HuH-7 (cell line): ENCODE data around the gene PCID2.
A peak's percentile ranks its signal among the peaks of the same experiment; 100 is the strongest.

Experiments used
- DNase-seq: peaks from one replicate; pipeline ENCODE4 v3.0.0; 2011; ENCODE audit warnings: low spot score

The PCID2 gene

DNA sequence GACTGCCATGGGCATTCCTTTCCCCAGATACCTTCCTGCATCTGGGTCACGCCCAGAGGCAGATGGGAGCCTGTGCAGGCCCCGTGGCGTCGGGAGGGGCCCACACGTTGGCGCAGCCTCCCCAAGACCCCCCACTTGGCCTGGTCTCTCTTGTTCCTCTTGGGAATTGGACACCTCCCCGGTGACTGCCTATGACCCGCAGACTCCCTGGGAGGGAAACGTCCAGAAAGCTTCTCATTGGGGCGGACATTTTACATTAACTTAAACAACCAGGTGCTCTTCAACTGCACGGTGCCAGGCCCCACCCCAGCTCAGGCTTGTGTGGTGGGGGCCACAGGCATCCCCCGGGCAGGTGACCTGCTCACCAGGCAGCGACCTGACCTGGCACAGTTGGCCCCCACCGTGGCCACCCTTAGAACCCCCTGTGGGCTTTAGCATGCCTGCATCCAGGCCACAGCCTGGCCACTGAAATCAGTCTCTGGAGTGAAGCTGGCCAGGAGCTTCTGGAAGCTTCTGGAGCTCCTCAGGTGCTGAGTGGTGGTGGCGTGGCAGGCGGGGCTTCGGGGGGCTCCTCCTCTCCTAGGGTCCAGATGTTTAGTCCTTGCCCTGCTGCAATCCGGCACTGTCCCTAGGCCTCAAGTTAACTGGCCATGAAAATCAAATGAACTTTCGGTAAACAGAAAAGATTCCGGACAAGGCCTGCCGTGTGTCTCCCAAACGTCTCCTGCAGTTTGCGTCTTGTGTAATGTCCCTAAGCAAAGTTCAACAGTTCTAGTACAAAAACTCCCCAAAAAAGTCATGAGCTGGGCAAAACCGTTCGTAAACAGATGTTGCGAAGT is 58.5 kb downstream of the PCID2 start:
- DNase-seq, result no peak

DNA sequence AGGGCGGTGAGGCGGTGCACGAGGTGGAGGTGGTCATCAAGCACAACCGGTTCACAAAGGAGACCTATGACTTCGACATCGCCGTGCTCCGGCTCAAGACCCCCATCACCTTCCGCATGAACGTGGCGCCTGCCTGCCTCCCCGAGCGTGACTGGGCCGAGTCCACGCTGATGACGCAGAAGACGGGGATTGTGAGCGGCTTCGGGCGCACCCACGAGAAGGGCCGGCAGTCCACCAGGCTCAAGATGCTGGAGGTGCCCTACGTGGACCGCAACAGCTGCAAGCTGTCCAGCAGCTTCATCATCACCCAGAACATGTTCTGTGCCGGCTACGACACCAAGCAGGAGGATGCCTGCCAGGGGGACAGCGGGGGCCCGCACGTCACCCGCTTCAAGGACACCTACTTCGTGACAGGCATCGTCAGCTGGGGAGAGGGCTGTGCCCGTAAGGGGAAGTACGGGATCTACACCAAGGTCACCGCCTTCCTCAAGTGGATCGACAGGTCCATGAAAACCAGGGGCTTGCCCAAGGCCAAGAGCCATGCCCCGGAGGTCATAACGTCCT is 59.4 kb downstream of the PCID2 start:
- no peak for DNase-seq

DNA sequence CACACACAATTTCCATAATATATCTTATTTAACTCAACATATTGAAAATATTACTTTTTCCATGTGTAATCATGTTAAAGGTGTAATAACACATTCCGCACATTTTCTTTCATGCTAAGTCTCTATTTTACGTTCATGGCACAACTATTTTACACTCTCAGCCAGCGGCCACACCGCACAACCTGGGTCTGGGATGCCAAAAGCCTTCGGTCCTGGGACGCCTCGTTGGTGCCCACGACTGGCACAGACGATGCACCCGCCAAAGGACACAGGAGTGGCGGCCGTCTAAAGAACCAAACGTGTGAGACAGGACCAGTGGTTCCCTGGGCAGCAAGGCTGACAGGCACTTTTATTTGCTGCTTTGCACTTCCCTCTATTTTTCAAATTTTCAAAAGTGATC is 60.1 kb downstream of the PCID2 start:
- DNase-seq, result no peak

DNA sequence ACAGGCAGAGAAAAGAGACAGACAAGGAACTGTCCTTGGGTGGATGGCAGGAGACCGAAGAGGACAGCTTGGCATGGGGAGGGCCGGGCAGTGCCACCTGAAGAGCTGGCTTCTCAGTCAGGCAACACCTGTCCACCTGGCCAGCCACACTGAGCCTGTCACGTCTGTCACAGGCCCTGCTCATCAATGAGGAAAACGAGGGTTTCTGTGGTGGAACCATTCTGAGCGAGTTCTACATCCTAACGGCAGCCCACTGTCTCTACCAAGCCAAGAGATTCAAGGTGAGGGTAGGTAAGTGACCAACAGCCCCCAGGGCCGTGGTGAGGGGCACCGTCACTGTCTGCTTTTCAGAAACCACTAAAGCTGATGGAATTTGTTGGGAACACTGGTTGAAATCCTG is 61.3 kb downstream of the PCID2 start:
- DNase-seq, result no peak

DNA sequence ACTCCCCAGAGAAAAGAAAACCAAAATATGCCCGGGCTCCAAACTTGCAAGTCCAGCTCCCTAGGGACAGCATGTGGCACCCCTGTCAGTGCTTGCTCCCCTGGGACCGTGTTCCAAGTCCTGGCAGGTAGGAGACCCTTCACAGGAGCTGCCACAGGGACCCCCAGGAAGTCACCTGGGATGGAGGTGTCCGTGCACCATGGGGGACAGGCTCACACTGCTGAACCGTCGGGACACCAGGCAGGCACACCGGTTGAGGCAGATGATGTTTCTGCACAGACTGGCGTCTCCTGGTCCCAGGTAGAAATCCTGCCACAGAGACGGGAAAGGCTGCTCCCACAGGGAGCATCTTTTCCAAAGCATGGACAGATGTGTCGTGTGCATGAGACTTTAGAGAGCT is 61.7 kb downstream of the PCID2 start:
- no peak for DNase-seq

DNA sequence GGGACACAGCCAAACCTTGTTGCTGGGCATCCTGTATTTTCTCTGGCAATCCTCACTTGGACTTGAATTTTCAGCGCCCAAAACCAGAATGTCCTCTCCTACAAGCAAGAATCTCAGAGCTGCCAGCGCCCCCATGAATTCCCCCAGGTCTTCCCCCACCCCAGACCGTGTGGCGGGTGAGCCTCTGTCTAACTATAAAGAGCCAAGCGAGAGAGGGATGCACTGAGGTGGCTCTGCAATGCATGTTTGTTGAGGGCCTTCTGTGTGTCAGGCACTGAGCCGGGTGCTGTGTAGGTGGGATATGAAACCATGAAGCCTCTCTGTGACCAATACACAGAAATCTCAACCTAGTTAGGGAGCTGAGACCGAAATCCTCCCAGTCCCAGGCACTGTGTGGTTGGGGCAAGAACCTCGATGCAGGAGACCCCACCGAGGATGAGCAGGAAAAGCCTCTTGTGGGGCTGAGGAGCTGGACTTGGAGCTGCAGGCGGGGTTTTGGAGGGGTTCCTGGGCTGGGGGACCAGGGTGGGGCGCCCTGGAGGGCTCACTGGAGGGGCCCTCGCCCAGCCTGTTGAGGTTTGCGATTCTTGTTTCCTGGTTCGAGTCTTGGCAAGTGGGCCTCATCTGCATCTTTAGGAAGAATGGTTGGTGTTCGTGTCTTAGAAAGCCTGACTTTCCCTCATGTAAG is 62.4 kb downstream of the PCID2 start:
- no peak for DNase-seq

DNA sequence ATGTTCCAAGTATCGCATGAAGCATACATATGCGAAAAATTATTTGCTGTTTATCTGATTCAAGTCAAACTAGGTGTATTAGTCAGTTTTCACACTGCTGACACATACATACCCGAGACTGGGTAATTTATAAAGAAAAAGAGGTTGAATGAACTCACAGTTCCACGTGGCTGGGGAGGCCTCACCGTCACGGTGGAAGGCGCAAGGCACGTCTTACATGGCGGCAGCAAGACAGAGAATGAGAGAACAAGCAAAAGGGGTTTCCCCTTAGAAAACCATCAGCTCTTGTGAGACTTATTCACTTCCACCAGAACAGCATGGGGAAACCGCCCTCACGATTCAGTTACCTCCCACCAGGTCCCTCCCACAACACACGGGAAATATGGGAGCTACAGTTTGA is 63.0 kb downstream of the PCID2 start:
- DNase-seq, result no peak

DNA sequence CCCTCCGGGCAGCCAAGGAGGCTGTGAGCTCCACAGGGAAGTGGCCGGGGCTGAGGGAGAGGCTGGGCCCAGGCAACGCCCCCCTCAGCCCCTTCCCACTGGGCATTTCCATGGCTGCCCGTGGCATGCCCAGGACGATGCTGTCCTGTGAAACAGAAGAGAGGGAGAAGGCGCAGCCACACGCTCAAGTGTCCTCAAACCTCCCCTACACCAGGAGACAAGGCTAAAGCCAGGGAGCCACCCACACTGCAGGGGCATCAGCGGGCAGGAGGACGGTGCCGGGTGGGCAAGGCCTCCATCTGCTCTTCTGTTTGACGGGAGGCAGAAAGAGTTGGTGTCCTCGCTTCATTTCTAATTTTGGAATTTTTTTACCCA is 64.2 kb downstream of the PCID2 start:
- DNase-seq, result no peak

DNA sequence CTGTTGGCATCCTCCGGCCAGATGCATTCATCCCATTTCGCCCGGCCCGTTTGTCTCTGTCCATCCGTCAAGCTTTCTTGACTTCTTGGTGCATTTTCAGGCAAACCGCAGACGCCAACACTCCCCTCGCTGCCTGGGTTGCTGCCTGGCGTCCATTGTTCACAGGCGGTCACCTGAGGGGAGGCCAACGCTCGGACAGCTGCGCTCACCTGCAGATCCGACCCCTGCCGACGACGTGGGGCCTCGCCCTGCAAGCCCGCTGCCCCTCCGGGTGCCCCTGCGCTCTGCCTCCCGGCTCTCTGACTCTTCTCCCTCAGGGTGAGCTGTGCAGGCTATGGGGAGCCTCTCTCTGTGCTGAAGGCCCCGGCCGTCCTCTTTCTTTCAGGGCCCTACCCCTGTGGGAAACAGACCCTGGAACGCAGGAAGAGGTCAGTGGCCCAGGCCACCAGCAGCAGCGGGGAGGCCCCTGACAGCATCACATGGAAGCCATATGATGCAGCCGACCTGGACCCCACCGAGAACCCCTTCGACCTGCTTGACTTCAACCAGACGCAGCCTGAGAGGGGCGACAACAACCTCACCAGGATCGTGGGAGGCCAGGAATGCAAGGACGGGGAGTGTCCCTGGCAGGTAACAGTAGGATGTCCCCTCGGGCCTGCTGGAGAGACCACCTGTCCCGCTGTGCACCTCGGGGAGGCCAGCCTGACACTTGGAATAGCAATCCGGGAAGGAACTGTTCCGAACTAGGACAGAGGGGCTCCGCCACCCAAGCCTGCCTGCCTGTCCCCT is 64.8 kb downstream of the PCID2 start:
- DNase-seq, result no peak

DNA sequence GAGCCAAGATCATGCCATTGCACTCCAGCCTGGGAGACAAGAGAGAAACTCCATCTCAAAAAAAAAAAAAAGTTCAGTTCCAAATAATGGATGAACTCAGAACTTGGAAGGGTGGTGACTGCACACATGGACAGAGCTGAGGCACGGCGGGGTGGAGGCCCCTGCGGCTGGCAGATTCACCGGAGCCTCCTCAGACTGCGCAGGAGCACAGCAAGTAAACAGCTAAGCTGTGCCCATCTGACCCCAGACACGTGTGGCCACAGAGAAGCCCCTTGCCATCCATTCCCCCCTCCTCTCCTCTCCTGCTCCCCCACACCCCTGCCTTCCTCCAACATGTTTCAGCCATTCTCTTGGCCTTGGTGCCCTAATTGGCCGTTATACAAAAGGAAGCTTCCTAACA is 65.6 kb downstream of the PCID2 start:
- DNase-seq, result no peak

DNA sequence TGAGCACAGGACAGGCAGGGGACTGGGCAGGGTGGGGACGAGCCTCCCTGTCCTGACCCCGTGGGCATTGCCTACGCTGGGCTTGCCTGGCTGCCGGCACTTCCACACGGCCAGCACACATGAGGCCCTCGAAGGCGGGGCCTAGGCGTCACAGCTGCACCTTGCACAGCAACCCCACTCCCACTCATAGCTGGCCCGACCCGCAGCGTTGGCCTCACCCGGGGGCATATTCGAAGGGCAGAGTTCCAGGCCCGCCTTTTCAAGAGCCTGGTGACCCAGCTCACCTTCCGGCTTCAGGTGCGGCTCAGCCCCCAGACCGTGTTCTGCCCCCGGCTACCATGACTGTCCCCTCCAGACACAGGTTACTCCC is 66.9 kb downstream of the PCID2 start:
- DNase-seq, result no peak

DNA sequence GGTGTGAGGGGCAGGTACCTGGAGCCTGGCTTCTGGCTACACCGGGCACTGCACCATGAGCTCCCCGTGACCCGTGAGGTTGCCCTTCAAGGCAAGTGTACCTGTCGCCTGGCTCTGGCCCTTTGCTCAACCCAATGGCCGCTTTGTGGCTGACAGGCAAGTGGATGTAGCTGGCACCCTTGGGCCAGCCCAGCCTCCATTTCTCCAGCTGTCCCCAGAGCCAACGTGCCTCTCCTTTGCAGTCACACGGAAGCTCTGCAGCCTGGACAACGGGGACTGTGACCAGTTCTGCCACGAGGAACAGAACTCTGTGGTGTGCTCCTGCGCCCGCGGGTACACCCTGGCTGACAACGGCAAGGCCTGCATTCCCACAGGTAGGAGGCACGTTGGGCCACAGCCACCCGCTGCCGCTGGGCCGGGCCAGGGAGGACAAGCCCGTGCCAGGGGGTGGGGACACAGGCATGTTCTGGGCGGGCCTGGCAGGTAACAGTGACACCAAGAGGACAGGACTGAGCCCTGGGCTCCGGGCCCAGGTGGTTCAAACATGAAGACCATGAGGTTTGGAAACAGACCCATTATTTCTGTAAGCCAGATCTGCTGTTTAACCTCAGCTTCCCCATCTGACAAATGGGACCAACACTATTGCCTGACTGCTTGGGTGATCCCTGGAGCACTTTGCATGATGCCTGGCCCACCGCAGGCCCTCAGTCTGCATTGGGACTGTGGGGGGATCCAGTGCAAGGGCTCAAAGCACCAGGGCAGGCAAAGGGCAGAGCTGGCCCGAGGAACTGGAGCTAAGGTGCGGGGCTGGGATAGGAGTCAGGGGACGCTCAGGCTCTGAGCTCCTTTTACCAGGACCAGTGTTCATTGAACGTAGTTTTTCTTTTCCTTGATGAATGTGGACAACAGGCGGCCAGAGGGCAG is 67.5 kb downstream of the PCID2 start:
- DNase-seq, result no peak

DNA sequence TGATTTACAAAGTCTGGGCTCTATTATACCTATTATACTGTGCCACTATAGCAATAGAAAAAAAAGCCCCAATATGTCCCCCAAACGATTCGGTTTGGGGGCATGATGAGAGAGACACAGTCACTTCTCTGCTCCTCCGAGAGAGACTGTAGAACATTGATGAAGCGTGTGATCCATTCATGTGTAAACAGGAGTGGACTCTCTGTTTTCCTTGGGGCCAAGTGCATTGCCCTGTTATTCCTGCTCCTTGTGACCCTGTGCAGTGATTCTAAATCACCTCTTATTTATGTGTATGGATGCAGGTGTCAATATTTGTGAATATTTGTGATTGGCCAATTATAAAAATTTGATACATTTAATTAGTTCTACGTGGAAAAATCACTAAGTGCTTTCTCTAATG is 68.9 kb downstream of the PCID2 start:
- DNase-seq, result no peak

DNA sequence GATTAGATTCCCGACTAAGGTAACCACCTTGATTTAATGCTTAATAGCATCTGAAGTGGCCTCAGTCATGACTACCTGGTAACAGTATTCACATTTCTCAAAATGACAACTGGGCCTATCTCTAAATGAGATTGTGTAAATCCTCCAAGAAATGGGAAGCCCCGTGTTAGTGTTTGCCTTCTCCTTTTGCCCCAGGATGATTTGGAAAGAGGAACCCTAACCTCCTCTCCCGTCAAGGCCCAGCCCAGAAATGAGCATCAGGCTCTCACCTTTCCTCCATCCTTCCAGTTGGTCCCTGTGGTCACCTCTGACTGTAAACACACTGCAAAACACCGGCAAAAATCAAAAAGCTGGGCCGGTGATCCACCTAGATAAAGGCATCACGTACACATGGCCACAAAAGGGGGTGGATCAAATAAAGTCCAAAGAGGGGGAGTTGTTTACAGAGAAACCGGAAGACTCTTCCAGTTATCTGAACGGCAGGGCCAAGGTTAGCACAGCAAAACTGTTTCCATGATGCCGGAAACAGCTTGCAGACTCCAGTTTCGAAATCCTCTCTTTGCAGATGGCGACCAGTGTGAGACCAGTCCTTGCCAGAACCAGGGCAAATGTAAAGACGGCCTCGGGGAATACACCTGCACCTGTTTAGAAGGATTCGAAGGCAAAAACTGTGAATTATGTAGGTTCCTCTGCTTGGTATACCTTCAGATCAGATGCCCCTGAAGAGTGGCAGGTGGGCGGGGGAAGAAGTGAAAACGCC is 69.5 kb downstream of the PCID2 start:
- DNase-seq, result peak; percentile 77

DNA sequence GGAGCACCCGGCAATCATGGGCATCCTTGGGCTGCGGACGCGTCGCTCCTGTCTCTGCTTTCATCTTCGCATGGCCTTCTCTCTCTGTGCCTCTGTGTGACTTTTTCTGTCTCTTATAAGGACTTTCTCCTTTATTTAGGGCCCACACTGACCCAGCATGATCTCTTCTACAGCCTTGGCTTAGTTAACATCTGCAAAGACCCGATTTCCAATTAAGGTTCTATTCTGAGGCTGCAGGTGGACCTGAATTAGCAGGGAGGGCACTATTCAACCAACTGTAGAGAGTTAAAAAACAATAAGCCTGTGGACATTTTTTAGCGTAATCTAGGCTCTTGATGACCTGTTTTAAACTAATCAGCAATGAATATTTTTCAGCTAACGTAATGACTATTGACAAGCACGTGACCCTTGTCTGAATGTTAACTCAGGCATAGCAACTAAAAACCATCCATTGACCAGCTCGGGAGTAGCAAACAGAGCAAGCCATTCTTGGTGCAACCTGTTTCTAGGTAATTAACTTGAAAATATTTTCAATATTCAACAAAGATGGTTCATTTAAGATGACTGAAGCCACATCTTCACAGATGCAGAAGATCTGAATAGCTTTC is 70.7 kb downstream of the PCID2 start:
- DNase-seq, result no peak

DNA sequence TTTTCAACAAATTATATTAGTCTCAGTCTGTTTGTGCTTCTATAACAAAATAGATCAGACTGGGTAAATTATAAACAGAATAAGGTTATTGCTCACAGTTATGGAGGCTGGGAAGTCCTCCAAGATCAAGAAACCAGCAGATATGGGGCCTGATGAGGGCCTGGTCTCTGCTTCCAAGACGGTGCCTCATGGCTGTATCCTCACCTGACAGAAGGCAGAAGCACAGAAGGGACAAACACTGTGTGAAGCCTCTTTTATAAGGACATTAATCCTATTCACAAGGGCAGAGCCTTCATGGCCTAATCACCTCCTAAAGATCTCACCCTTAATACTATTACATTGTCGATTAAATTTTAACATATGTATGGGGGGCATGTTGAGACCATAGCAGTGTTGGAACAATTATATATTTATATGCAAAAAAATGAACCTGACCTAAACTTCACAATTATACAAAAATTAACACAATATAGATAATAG is 73.1 kb downstream of the PCID2 start:
- DNase-seq, result no peak

DNA sequence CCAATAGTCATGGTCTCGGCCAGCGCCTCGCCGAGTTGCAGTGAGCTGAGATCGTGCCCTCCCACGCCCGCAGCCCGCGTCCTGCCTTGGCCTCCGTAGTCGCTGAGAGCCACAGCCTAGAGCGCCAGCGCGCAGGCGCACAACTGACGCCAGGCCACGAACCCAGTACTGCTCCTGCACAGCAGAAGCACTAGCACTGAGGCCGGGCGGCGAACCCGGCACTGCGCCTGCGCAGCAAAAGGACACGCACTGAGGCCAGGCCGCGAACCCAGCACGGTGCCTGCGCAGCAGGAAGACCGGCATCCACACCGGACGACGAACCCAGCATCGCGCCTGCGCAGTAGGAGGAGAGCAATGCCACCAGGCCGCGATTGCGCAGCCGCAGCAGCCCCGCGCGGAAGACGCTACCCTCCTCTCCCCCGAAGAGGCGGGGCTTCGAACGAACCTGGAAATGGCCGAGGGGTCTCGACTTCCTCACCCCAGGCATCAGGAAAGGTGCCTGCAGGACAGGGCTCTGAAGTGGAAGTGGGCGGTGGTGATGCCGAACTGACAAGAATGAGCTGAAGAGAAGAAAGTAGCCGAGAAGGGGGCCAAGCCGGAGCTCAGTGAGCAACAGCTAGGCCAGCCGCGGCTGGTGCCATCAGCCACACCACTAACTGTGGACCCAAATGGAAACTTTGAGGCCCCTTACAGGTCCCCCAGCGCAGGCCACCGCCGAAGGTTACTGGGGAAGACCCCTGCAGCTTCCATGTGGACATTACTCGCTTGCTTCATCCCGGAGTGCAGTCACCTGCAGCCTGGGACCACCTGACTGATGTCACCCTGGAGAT is 78.3 kb downstream of the PCID2 start:
- no peak for DNase-seq

DNA sequence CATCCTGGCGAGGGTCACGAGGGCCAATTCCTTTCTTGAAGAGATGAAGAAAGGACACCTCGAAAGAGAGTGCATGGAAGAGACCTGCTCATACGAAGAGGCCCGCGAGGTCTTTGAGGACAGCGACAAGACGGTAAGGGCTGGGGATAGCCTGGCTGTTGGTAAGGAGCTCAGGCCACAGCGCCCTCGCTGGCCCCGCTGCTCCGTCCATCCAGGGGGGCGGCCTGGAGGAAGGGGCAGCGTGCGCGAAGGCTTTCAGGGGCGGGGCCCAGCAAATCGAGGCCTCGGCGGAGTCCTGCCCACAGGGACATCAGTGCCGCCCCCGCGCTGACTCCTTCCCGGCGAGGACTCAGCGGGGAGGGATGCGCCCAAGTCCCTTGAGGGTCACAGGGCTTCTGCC is 79.0 kb downstream of the PCID2 start:
- DNase-seq, result no peak
